Measurements from ENCODE around the gene YPEL1.

GRCh38 chr22:21697021-21697771, 38.4 kb downstream of the YPEL1 start:
- TF ChIP-seq GATA2 (IDR thresholded peaks at IDR 0.05; ENCODE audit: low read depth, low read length) (no peak), GATA3 (IDR thresholded peaks at IDR 0.05; ENCODE audit: low read depth, low read length) (no peak)
